HepG2 (cell line): ENCODE measurements around the gene CADPS2. TPM values are rescaled to one million over a fixed set of nuclear protein-coding genes. Genes with fewer than 3 reads are reported as not detected.

Experiments used
- ATAC-seq: fragments of 200-7000 bp; cut with Tn5 transposase; 3 replicates; pipeline ENCODE4 v1.9.1; 2020; ENCODE audit warnings: mild to moderate bottlenecking, moderate library complexity
- BruUV-seq: library from RNA; stranded (reverse); fragments of 400-500 nt; replicated peaks from 2 replicates; lab custom pipeline; 2021; lab: Mats Ljungman, UMichigan
- CTCF ChIA-PET: fragments of 300-600 bp; formaldehyde crosslinking; extraction: SDS; loops from one replicate; lab custom pipeline; 2021; ENCODE audit warnings: low total read pairs, inconsistent platforms, low intra/inter-chr PET ratio; lab: Yijun Ruan, JAX
- POLR2A ChIA-PET: fragments of 350-600 bp; sonication (Branson Sonifier 250); formaldehyde crosslinking; loops from one replicate; lab custom pipeline; 2020; ENCODE audit warnings: antibody characterized with exemption, inconsistent platforms; lab: Yijun Ruan, JAX
- DNase-seq: peaks from one replicate; pipeline ENCODE4 v3.0.0-alpha.2; 2015; ENCODE audit warnings: low spot score
- FAIRE-seq: peaks from 3 replicates; lab custom pipeline; 2011; peaks lifted over from hg19 to GRCh38; lab: Jason Lieb, UNC
- H2AFZ ChIP-seq: one replicate; pipeline ENCODE4 v1.6.1; 2011; ENCODE audit warnings: low read length, inconsistent platforms
- H3K27ac ChIP-seq: fragments of 300-600 bp; 3 replicates; pipeline ENCODE4 v1.8.0; 2011; ENCODE audit warnings: mixed run types, mild to moderate bottlenecking, mixed read lengths, low read length, inconsistent platforms; ENCODE audit not compliant: insufficient read depth; ENCODE audit errors: extremely low read length
- H3K27me3 ChIP-seq, 2 experiments: fragments of 200-600 bp in 1 of 2; 2 replicates in 1 of 2; 3 replicates in 1 of 2; pipeline versions ENCODE4 v1.6.0 to v1.8.0; 2011; ENCODE audit warnings: low read length in 2 of 2, mild to moderate bottlenecking in 2 of 2, moderate library complexity in 2 of 2, inconsistent platforms in 1 of 2; ENCODE audit not compliant: insufficient read depth in 2 of 2, control insufficient read depth in 1 of 2
- H3K36me3 ChIP-seq, 2 experiments: fragments of 200-600 bp in 1 of 2; replicated peaks in 1 of 2; 2 replicates in 1 of 2; 3 replicates in 1 of 2; pipeline versions ENCODE4 v1.5.1 to v1.8.0; 2011; ENCODE audit warnings: low read length in 2 of 2, inconsistent platforms in 1 of 2; ENCODE audit not compliant: insufficient read depth in 2 of 2, control insufficient read depth in 1 of 2
- H3K4me1 ChIP-seq: 2 replicates; pipeline ENCODE4 v1.5.1; 2012; ENCODE audit warnings: low read length, inconsistent platforms; ENCODE audit not compliant: insufficient read depth
- H3K4me2 ChIP-seq: 2 replicates; pipeline ENCODE4 v1.6.0; 2011; ENCODE audit warnings: low read depth, low read length, inconsistent platforms
- H3K4me3 ChIP-seq, 3 experiments: fragments of 200-600 bp in 1 of 3; sonication (generic), shearing (Covaris generic) in 1 of 3; replicated peaks in 1 of 3; 2 replicates each; pipeline ENCODE4 v1.5.1; 2011 to 2016; ENCODE audit warnings: low read length in 3 of 3, inconsistent platforms in 2 of 3, low read depth in 2 of 3, mild to moderate bottlenecking in 2 of 3, control low read depth in 1 of 3, mixed read lengths in 1 of 3; ENCODE audit not compliant: insufficient read depth in 1 of 3
- H3K79me2 ChIP-seq: one replicate; pipeline ENCODE4 v1.6.1; 2011; ENCODE audit warnings: low read length, inconsistent platforms; ENCODE audit not compliant: insufficient read depth
- H3K9ac ChIP-seq: 2 replicates; pipeline ENCODE4 v1.6.0; 2011; ENCODE audit warnings: mild to moderate bottlenecking, low read depth, low read length, inconsistent platforms; ENCODE audit not compliant: insufficient read depth
- H3K9me3 ChIP-seq: 2 replicates; pipeline ENCODE4 v1.5.1; 2012; ENCODE audit warnings: mild to moderate bottlenecking, low read length
- H4K20me1 ChIP-seq: 2 replicates; pipeline ENCODE4 v1.6.0; 2011; ENCODE audit warnings: inconsistent platforms, mild to moderate bottlenecking, low read length, moderate library complexity; ENCODE audit not compliant: insufficient read depth
- FOXJ3 ChIP-seq: sonication (generic); formaldehyde crosslinking; IDR thresholded peaks from 2 replicates; pipeline ENCODE4 v1.4.0; 2020; ENCODE audit warnings: missing genetic modification reagents, mild to moderate bottlenecking, borderline replicate concordance
- KMT2A ChIP-seq: sonication (generic); formaldehyde crosslinking; IDR thresholded peaks from 2 replicates; pipeline ENCODE4 v1.4.0; 2020; ENCODE audit warnings: missing genetic modification reagents
- MEF2D ChIP-seq: sonication (generic); formaldehyde crosslinking; IDR thresholded peaks from 2 replicates; pipeline ENCODE4 v1.5.1; 2020; ENCODE audit warnings: mild to moderate bottlenecking, missing genetic modification reagents
- NFKB2 ChIP-seq: sonication (generic); formaldehyde crosslinking; IDR thresholded peaks from 2 replicates; pipeline ENCODE4 v1.4.0; 2020; ENCODE audit warnings: missing genetic modification reagents, borderline replicate concordance
- RFX5 ChIP-seq: IDR thresholded peaks from 2 replicates; pipeline ENCODE4 v1.6.1; 2011; ENCODE audit warnings: low read depth, low read length, improper control_type of control experiment
- SIX4 ChIP-seq: sonication (generic); formaldehyde crosslinking; IDR thresholded peaks from 2 replicates; pipeline ENCODE4 v1.4.0; 2020; ENCODE audit warnings: missing genetic modification reagents
- SRSF9 ChIP-seq: fragments of 200-400 bp; formaldehyde crosslinking; IDR thresholded peaks from 2 replicates; pipeline ENCODE4 v1.6.1; 2018; ENCODE audit warnings: borderline replicate concordance, mild to moderate bottlenecking, low read depth, low read length; ENCODE audit not compliant: insufficient read depth, poor library complexity, severe bottlenecking
- TAF15 ChIP-seq: fragments of 200-400 bp; formaldehyde crosslinking; IDR thresholded peaks from one replicate; pipeline ENCODE4 v1.6.1; 2018; ENCODE audit warnings: mild to moderate bottlenecking, low read depth, low read length; ENCODE audit not compliant: poor library complexity, severe bottlenecking
- TEAD3 ChIP-seq: optimal IDR thresholded peaks from 2 replicates; pipeline ENCODE3; 2016; ENCODE audit warnings: borderline replicate concordance
- TP53 ChIP-seq: sonication (generic); formaldehyde crosslinking; conservative IDR thresholded peaks from 2 replicates; pipeline ENCODE4 v1.4.0; 2020; ENCODE audit warnings: missing genetic modification reagents
- XRCC5 ChIP-seq: fragments of 200-400 bp; formaldehyde crosslinking; optimal IDR thresholded peaks from 2 replicates; pipeline ENCODE3; 2017; ENCODE audit warnings: mild to moderate bottlenecking, low read length
- ZNF333 ChIP-seq: sonication (generic); formaldehyde crosslinking; IDR thresholded peaks from 2 replicates; pipeline ENCODE4 v1.4.0; 2020; ENCODE audit warnings: mild to moderate bottlenecking, missing genetic modification reagents, borderline replicate concordance
- ZNF33B ChIP-seq: sonication (generic); formaldehyde crosslinking; IDR thresholded peaks from 2 replicates; pipeline ENCODE4 v1.5.1; 2020; ENCODE audit warnings: mild to moderate bottlenecking, missing genetic modification reagents
- ZNF546 ChIP-seq: sonication (generic); formaldehyde crosslinking; conservative IDR thresholded peaks from 2 replicates; pipeline ENCODE4 v1.8.1; 2023; ENCODE audit warnings: mild to moderate bottlenecking, missing genetic modification reagents
- WGBS: methylation state at CpG from one replicate; pipeline ENCODE4 v1.1.6; 2017; ENCODE audit warnings: low lambda C conversion rate; 5-methylcytosine and 5-hydroxymethylcytosine counted together
- in situ Hi-C: cut with HindIII; loops from 2 replicates; pipeline ENCODE4 v1.10.0; 2017; ENCODE audit warnings: low pct_unique_long_range_greater_than_20kb; ENCODE audit not compliant: extremely low pct_ligation_motif_present
- intact Hi-C: fragments of 100-400 bp; cut with micrococcal nuclease; formaldehyde crosslinking; loops from one replicate; pipeline ENCODE4 v1.10.0; 2022; ENCODE audit not compliant: unreplicated experiment
- polyA plus RNA-seq, 8 experiments: library from polyadenylated mRNA; depleted of rRNA in 3 of 8; stranded (reverse) in 7 of 8; unstranded in 1 of 8; fragments of >200 nt; fragmentation: Illumina TruSeq in 4 of 8; extraction: Trizol in 4 of 8; gene quantifications; 2 replicates each; pipeline versions ENCODE4 v1.2.1 to v1.2.3, GENCODE V29; 2011 to 2016; ENCODE audit warnings: low read depth in 4 of 8, missing spikeins in 1 of 8, mixed read lengths in 1 of 8; ENCODE audit not compliant: insufficient read depth in 1 of 8
- total RNA-seq, 5 experiments: library from RNA; depleted of rRNA; stranded (reverse); fragments of >200 nt; fragmentation: Illumina TruSeq; extraction: Trizol; gene quantifications; 2 replicates each; pipeline ENCODE4 v1.2.3, GENCODE V29; 2016; ENCODE audit warnings: low read depth in 1 of 5
- TF ChIP-seq, protein P1 (sequence below): IDR thresholded peaks from 2 replicates; pipeline ENCODE4 v1.6.1; 2012; ENCODE audit warnings: low read length, improper control_type of control experiment
- TF ChIP-seq, protein P2 (sequence below): fragments of 450-650 bp; IDR thresholded peaks from 2 replicates; pipeline ENCODE4 v1.6.1; 2017
- TF ChIP-seq, protein P3 (sequence below): sonication (generic); formaldehyde crosslinking; IDR thresholded peaks from 2 replicates; pipeline ENCODE4 v1.4.0; 2020; ENCODE audit warnings: missing genetic modification reagents
- TF ChIP-seq, protein P4 (sequence below): sonication (generic); IDR thresholded peaks from 2 replicates; pipeline ENCODE4 v1.6.1; 2016; ENCODE audit warnings: low read depth, borderline replicate concordance

CADPS2 gene
- total and polyA plus RNA-seq, 2 of the 13 experiments (the other 11 are each of a cell fraction or from before 2014, with no cell fraction given), result 17.6 to 43.8 TPM

DNA sequence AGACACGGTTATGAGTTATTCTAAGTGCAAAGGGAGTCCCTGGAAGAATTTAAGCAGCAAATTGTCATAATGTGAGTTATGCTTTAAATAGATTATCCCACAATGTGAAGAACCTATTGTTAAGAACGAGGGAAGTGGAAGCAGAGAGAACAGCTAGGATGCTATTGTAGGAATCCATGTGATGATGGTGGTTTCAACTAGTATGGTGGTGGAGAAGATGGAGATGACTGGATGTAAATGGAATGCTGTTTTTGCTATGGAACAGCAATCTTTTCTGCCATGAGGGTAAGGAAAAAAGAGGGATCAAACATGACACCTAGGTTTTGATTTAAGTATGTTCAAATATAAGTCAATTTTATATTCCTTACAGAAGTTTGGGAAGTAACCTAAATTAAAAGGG is 378.7 kb downstream of the CADPS2 start (continued):
- TF ChIP-seq, protein P1, sequence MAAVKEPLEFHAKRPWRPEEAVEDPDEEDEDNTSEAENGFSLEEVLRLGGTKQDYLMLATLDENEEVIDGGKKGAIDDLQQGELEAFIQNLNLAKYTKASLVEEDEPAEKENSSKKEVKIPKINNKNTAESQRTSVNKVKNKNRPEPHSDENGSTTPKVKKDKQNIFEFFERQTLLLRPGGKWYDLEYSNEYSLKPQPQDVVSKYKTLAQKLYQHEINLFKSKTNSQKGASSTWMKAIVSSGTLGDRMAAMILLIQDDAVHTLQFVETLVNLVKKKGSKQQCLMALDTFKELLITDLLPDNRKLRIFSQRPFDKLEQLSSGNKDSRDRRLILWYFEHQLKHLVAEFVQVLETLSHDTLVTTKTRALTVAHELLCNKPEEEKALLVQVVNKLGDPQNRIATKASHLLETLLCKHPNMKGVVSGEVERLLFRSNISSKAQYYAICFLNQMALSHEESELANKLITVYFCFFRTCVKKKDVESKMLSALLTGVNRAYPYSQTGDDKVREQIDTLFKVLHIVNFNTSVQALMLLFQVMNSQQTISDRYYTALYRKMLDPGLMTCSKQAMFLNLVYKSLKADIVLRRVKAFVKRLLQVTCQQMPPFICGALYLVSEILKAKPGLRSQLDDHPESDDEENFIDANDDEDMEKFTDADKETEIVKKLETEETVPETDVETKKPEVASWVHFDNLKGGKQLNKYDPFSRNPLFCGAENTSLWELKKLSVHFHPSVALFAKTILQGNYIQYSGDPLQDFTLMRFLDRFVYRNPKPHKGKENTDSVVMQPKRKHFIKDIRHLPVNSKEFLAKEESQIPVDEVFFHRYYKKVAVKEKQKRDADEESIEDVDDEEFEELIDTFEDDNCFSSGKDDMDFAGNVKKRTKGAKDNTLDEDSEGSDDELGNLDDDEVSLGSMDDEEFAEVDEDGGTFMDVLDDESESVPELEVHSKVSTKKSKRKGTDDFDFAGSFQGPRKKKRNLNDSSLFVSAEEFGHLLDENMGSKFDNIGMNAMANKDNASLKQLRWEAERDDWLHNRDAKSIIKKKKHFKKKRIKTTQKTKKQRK, result no peak
- TF ChIP-seq, protein P2, sequence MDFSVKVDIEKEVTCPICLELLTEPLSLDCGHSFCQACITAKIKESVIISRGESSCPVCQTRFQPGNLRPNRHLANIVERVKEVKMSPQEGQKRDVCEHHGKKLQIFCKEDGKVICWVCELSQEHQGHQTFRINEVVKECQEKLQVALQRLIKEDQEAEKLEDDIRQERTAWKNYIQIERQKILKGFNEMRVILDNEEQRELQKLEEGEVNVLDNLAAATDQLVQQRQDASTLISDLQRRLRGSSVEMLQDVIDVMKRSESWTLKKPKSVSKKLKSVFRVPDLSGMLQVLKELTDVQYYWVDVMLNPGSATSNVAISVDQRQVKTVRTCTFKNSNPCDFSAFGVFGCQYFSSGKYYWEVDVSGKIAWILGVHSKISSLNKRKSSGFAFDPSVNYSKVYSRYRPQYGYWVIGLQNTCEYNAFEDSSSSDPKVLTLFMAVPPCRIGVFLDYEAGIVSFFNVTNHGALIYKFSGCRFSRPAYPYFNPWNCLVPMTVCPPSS, result no peak
- TF ChIP-seq TEAD3 (CRISPR knock-in tag) (no peak), KMT2A (CRISPR knock-in tag) (no peak)

DNA sequence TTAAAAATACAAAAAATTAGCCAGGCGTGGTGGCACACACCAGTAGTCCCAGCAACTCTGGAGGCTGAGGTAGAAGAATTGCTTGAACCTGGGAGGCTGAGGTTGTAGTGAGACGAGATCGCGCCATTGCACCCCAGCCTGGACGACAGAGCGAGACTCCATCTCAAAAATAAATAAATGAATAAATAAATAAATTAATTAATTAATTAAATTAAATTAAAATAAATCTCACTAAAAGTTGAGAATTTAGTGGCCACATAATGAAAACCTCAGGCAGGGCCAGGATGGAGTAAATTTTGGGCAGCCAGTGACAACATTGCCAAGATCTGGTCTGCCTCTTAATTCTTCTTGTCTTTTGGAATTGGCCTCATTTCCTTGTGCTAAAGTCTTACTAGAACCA is 394.3 kb downstream of the CADPS2 start:
- Histone ChIP-seq H3K27ac (no peak overlapping the region), H3K4me2 (no peak overlapping the region), H2AFZ (no peak overlapping the region), H4K20me1 (no peaks in the 10 kb centered on the region), H3K9me3 (no peaks in the 10 kb centered on the region), H3K36me3 (no peaks in the 10 kb centered on the region; a peak in 2 of 5 replicates), H3K9ac (no peak overlapping the region), H3K4me3 (no peak overlapping the region), H3K4me1 (no peaks in the 10 kb centered on the region), H3K27me3 (no peaks in the 10 kb centered on the region), H3K79me2 (no peaks in the 10 kb centered on the region)
- ATAC-seq, result no peak
- ChIA-PET POLR2A (no interaction called here), CTCF (no interaction called here)
- intact Hi-C loops, result no loop called here
- in situ Hi-C loops, result no loop called here
- no peak for DNase-seq
- no TSS peak for BruUV-seq
- FAIRE-seq, result no peak
- WGBS, result over 99% methylated on average over 6 of the region's 6 CpGs
- TF ChIP-seq NFKB2 (no peak), ZNF546 (CRISPR knock-in tag) (no peak), ZNF33B (CRISPR knock-in tag) (no peak), MEF2D (CRISPR knock-in tag) (no peak), ZNF333 (CRISPR knock-in tag) (no peak), FOXJ3 (CRISPR knock-in tag) (no peak), RFX5 (no peak), SRSF9 (no peak), TAF15 (no peak), XRCC5 (no peak), TP53 (CRISPR knock-in tag) (no peak), SIX4 (CRISPR knock-in tag) (no peak)
- TF ChIP-seq, protein P3, sequence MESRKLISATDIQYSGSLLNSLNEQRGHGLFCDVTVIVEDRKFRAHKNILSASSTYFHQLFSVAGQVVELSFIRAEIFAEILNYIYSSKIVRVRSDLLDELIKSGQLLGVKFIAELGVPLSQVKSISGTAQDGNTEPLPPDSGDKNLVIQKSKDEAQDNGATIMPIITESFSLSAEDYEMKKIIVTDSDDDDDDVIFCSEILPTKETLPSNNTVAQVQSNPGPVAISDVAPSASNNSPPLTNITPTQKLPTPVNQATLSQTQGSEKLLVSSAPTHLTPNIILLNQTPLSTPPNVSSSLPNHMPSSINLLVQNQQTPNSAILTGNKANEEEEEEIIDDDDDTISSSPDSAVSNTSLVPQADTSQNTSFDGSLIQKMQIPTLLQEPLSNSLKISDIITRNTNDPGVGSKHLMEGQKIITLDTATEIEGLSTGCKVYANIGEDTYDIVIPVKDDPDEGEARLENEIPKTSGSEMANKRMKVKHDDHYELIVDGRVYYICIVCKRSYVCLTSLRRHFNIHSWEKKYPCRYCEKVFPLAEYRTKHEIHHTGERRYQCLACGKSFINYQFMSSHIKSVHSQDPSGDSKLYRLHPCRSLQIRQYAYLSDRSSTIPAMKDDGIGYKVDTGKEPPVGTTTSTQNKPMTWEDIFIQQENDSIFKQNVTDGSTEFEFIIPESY (CRISPR knock-in tag), result no peak
- TF ChIP-seq, protein P4, sequence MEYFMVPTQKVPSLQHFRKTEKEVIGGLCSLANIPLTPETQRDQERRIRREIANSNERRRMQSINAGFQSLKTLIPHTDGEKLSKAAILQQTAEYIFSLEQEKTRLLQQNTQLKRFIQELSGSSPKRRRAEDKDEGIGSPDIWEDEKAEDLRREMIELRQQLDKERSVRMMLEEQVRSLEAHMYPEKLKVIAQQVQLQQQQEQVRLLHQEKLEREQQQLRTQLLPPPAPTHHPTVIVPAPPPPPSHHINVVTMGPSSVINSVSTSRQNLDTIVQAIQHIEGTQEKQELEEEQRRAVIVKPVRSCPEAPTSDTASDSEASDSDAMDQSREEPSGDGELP, result no peak
